Measurements from ENCODE around the gene PAK4. TPM values are rescaled to one million over a fixed set of nuclear protein-coding genes. Genes with fewer than 3 reads are reported as not detected.

Gene PAK4
- 10 to 100 TPM in 1 of 2 experiments, 1 to 10 TPM in 1; 9.8 to 11.5 TPM for total RNA-seq

- ATAC-seq: peak; percentile 95
- Mint-ChIP-seq H3K27ac (peak within 1 kb of the TSS; percentile 94), H3K36me3 (ENCODE audit: low read depth) (no peaks in the 10 kb centered on the region), H3K4me1 (ENCODE audit: low read depth) (peaks cover 32% of the 10 kb centered on the region), H3K4me3 (peak within 1 kb of the TSS; percentile 92), H3K27me3 (no peaks in the 10 kb centered on the region), H3K9me3 (no peaks in the 10 kb centered on the region)
- intact Hi-C loops (cut with micrococcal nuclease): loop anchor here (10.0 kb wide), 2 partner anchors 209 to 289 kb away; partner anchors contain the start of genes GMFG and PLEKHG2
- POLR2A ChIA-PET: interaction anchor here (1.3 kb wide), 1 partner anchor 198 kb away, joined by 3 read pairs; no protein-coding TSS in a partner anchor
- TF ChIP-seq, protein P1, sequence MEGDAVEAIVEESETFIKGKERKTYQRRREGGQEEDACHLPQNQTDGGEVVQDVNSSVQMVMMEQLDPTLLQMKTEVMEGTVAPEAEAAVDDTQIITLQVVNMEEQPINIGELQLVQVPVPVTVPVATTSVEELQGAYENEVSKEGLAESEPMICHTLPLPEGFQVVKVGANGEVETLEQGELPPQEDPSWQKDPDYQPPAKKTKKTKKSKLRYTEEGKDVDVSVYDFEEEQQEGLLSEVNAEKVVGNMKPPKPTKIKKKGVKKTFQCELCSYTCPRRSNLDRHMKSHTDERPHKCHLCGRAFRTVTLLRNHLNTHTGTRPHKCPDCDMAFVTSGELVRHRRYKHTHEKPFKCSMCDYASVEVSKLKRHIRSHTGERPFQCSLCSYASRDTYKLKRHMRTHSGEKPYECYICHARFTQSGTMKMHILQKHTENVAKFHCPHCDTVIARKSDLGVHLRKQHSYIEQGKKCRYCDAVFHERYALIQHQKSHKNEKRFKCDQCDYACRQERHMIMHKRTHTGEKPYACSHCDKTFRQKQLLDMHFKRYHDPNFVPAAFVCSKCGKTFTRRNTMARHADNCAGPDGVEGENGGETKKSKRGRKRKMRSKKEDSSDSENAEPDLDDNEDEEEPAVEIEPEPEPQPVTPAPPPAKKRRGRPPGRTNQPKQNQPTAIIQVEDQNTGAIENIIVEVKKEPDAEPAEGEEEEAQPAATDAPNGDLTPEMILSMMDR (IDR thresholded peaks at IDR 0.05): no peak
- CTCF ChIA-PET: interaction anchor here (1.0 kb wide), 1 partner anchor 73 kb away, joined by 4 read pairs; no protein-coding TSS in a partner anchor
- DNase-seq: peak; percentile 99
These were observed at the start of gene PAK4 for GRCh38 chr19:39125554-39126311. Gene PAK4 (plus strand): TSS chr19:39125786. CDS start chr19:39169554, 43,768 bp downstream.

DNA sequence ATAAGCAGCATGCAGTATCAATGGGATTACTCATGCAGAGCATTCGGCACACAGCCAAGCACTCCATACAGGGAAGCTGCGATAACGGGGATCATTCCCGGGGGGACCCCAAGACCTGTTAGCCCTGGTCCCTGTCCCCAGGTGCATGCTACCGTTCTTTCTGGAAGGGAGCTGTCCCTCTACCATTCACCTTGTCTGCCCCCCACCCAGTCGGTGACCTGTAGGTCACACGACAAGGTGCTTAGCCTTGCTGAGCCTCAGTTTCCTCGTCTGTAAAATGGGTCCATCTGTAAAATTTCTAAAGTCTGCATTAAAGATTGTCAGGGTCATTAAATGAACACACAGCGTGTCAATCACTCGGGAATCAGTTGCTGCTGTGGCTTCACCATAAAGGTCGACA, 48.3 kb upstream of the PAK4 start:
- Mint-ChIP-seq H3K36me3 (ENCODE audit: low read depth) (no peaks in the 10 kb centered on the region), H3K9me3 (no peaks in the 10 kb centered on the region), H3K27me3 (peaks cover 9% of the 10 kb centered on the region), H3K4me1 (ENCODE audit: low read depth) (peaks cover 13% of the 10 kb centered on the region), H3K4me3 (no peak overlapping the region), H3K27ac (no peak overlapping the region)
- CTCF ChIA-PET: no interaction called here
- ATAC-seq (no peak), DNase-seq (no peak)
- POLR2A ChIA-PET: no interaction called here
- TF ChIP-seq, protein P1 (IDR thresholded peaks at IDR 0.05): no peak
- intact Hi-C loops (cut with micrococcal nuclease): no loop called here

GRCh38 chr19:39078436-39079200, 47.0 kb upstream of the PAK4 start:
- peaks cover 22% of the 10 kb centered on the region for H3K27me3 Mint-ChIP-seq
- ChIA-PET POLR2A (no interaction called here), CTCF (interaction anchor here (1.6 kb wide), 1 partner anchor 31 kb away, joined by 6 read pairs; no protein-coding TSS in a partner anchor)
- H3K27ac Mint-ChIP-seq: no peak overlapping the region
- H3K36me3 Mint-ChIP-seq (ENCODE audit: low read depth): no peaks in the 10 kb centered on the region
- no peak overlapping the region for H3K4me3 Mint-ChIP-seq
- no peak for ATAC-seq
- intact Hi-C loops (cut with micrococcal nuclease): no loop called here
- TF ChIP-seq, protein P1 (IDR thresholded peaks at IDR 0.05): no peak
- peaks cover 18% of the 10 kb centered on the region for H3K4me1 Mint-ChIP-seq (ENCODE audit: low read depth)
- no peak for DNase-seq
- no peaks in the 10 kb centered on the region for H3K9me3 Mint-ChIP-seq

DNA sequence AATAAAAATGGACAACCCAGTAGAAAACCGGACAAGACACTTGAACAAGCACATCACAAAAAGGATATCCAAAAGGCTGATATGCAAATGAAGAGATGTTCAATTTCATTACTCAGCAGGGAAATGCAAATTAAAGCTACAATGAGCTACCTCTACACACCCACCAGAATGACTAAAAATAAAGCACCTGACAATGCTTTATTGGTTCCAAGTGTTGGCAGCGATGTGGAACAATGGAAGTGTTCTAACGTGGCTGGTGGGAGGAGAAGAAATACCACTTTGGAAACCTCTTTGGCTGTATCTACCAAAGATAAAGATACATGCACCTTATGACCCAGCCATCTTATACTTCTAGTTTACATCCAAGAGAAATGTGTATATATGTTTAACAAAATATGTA, 45.2 kb upstream of the PAK4 start:
- Mint-ChIP-seq H3K27me3 (peaks cover 32% of the 10 kb centered on the region), H3K4me3 (no peak overlapping the region), H3K27ac (no peak overlapping the region), H3K36me3 (ENCODE audit: low read depth) (no peaks in the 10 kb centered on the region), H3K4me1 (ENCODE audit: low read depth) (peaks cover 14% of the 10 kb centered on the region), H3K9me3 (no peaks in the 10 kb centered on the region)
- CTCF ChIA-PET: interaction anchor here (0.9 to 1.6 kb wide), 3 partner anchors 28 to 150 kb away, joined by 3 to 6 read pairs (median 4); partner anchors contain the start of genes MRPS12 and SARS2
- intact Hi-C loops (cut with micrococcal nuclease): no loop called here
- POLR2A ChIA-PET: interaction anchor here (0.6 kb wide), 1 partner anchor 26 kb away, joined by 3 read pairs; no protein-coding TSS in a partner anchor
- no peak for ATAC-seq
- TF ChIP-seq, protein P1 (IDR thresholded peaks at IDR 0.05): no peak
- no peak for DNase-seq

Data from activated CD8-positive, alpha-beta T cell treated with anti-CD3 and anti-CD28 coated beads for 36 hours (primary cell).